Sigmoid colon (tissue), 4 donors: Measurements from ENCODE around the gene PGPEP1.
A peak's percentile ranks its signal among the peaks of the same experiment; 100 is the strongest.

ENCODE experiments used
- EP300 ChIP-seq, 4 donors: sonication (generic); formaldehyde crosslinking; IDR thresholded peaks; one replicate each; pipeline ENCODE4 v1.6.1; 2017; ENCODE audit warnings: antibody characterized with exemption in 4 of 4
- POLR2A ChIP-seq, 2 donors: fragments of 450-650 bp; IDR thresholded peaks; one replicate each; pipeline ENCODE4 v1.6.1; 2016; ENCODE audit warnings: antibody characterized with exemption in 2 of 2, mild to moderate bottlenecking in 2 of 2, moderate library complexity in 2 of 2
- POLR2AphosphoS5 ChIP-seq, 4 donors: sonication (generic); formaldehyde crosslinking; IDR thresholded peaks; one replicate each; pipeline ENCODE4 v1.6.1; 2017; ENCODE audit warnings: antibody characterized with exemption in 4 of 4
- TF ChIP-seq, protein P1 (sequence below), 4 experiments: fragments of 450-650 bp in 3 of 4; fragments of 200-600 bp in 1 of 4; IDR thresholded peaks; one replicate each; pipeline ENCODE4 v1.5.1; 2016 to 2019; ENCODE audit warnings: antibody characterized with exemption in 4 of 4, mild to moderate bottlenecking in 3 of 4, moderate library complexity in 2 of 4

DNA sequence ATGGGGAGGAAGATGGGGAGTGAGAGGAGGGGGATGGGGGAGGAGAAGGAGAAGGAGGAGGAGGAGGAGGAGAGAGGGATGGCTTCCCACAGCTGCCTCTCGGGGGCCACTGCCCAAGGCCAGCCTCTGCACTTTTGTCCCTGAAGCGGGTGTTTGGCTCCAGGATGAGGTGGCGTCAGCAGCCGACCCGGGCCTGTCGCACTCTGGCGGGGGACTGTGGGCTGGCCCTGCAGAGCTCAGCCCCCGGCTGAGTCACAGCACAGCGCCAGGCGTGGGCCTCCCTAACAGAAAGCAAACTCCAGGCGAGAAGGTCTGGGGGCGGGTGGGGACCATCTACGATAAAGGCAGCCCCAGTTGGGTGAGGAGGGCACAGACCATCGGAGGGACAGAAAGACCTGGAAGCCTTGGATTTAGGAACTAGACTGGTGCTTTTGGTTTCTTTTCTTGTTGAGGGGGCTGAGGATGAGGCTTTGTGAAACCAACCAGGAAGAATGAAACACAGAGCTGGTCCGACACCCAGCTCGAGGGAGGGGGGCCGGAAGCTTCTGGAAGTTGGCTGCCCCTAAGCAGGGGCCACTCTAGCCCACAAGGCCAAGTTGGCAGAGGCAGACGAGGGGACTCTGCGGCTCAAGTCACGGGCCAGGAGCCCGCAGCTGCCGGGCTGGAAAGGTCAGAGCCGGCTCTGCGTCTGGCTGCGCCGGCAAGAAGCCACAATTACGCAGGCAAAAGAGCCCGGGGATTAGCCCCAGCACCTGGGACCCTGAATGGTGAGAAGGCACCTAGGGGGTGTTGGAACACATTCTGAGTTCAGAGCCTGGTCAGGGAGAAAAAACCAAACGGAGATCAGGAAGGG, 35.7 kb upstream of the PGPEP1 start:
- TF ChIP-seq, protein P1, sequence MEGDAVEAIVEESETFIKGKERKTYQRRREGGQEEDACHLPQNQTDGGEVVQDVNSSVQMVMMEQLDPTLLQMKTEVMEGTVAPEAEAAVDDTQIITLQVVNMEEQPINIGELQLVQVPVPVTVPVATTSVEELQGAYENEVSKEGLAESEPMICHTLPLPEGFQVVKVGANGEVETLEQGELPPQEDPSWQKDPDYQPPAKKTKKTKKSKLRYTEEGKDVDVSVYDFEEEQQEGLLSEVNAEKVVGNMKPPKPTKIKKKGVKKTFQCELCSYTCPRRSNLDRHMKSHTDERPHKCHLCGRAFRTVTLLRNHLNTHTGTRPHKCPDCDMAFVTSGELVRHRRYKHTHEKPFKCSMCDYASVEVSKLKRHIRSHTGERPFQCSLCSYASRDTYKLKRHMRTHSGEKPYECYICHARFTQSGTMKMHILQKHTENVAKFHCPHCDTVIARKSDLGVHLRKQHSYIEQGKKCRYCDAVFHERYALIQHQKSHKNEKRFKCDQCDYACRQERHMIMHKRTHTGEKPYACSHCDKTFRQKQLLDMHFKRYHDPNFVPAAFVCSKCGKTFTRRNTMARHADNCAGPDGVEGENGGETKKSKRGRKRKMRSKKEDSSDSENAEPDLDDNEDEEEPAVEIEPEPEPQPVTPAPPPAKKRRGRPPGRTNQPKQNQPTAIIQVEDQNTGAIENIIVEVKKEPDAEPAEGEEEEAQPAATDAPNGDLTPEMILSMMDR (IDR thresholded peaks at IDR 0.05), result no peak
- peak; percentile 67 to 87 (median 82) for TF ChIP-seq POLR2AphosphoS5 (IDR thresholded peaks at IDR 0.05)
- TF ChIP-seq EP300 (IDR thresholded peaks at IDR 0.05), result no peak
- peak; percentile 63 to 67 for TF ChIP-seq POLR2A (IDR thresholded peaks at IDR 0.05)
